Omental fat pad (tissue), 4 donors: ENCODE results near the gene CFAP58. TPM values are rescaled to one million over a fixed set of nuclear protein-coding genes. Genes with fewer than 3 reads are reported as not detected.

ENCODE experiments used
- ATAC-seq: fragments of 150-250 bp; one replicate; pipeline ENCODE4 v1.9.1; 2016; ENCODE audit warnings: mild to moderate bottlenecking, moderate library complexity; ENCODE audit not compliant: low FRiP score
- DNase-seq: peaks from one replicate; pipeline ENCODE4 v3.0.0-alpha.2; 2019; ENCODE audit warnings: low spot score
- total RNA-seq, 4 donors: library from RNA; depleted of rRNA; stranded (reverse); fragments of >200 nt; gene quantifications; one replicate each; pipeline ENCODE4 v1.1.0, GENCODE V29; 2016
- TF ChIP-seq, protein P1 (sequence below), 3 donors: fragments of 450-650 bp; IDR thresholded peaks; one replicate each; pipeline ENCODE4 v1.5.1; 2016 to 2017; ENCODE audit warnings: antibody characterized with exemption in 3 of 3, mild to moderate bottlenecking in 3 of 3, moderate library complexity in 2 of 3

Gene CFAP58
- total RNA-seq, 4 donors from 2014 or later, result 0.19 to 0.95 (median 0.33) TPM

DNA sequence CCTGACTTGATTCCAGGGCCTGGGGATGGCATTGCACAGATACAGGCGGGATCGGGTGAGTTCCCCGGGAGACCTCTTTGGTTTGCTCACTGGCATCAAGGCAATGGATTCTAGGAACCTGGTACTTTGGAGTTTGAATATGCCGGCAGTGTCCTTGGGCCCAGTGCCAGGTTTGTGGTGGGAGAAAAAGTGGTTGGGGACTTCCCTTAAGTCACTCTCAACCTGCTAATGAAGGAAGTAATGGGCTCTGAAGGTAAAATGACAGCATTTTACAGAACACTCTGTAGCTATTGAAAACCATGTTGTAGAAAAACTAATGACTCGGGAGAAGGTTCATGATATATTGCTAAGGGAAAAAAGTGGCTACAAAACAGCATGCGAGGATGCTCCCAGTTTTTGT lies 129.9 kb downstream of the CFAP58 start:
- no peak for DNase-seq

DNA sequence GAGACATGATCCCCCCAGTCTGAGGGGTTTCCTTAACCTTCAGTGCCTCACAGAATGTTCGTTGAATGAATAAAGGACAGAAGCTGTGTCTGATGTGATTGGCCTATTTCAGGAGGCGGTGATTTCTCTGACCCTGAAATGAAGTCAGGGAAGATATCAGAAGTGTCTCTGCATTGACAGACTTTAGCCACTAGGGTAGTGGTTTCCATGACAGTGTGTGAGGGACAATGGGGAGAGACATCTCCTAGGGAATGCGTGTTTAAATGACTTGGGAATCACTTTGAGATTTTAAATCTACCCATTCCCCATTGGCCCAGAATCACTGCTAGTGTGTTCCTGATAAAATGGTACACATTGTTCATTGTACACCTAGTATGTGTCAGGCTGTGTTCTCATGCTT lies 132.0 kb downstream of the CFAP58 start:
- ATAC-seq (no peak), DNase-seq (no peak)
- TF ChIP-seq, protein P1, sequence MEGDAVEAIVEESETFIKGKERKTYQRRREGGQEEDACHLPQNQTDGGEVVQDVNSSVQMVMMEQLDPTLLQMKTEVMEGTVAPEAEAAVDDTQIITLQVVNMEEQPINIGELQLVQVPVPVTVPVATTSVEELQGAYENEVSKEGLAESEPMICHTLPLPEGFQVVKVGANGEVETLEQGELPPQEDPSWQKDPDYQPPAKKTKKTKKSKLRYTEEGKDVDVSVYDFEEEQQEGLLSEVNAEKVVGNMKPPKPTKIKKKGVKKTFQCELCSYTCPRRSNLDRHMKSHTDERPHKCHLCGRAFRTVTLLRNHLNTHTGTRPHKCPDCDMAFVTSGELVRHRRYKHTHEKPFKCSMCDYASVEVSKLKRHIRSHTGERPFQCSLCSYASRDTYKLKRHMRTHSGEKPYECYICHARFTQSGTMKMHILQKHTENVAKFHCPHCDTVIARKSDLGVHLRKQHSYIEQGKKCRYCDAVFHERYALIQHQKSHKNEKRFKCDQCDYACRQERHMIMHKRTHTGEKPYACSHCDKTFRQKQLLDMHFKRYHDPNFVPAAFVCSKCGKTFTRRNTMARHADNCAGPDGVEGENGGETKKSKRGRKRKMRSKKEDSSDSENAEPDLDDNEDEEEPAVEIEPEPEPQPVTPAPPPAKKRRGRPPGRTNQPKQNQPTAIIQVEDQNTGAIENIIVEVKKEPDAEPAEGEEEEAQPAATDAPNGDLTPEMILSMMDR (IDR thresholded peaks at IDR 0.05), result no peak

More for the DNA sequence above, 129.9 kb downstream of the CFAP58 start:
- no peak for ATAC-seq
- TF ChIP-seq, protein P1 (IDR thresholded peaks at IDR 0.05), result no peak

DNA sequence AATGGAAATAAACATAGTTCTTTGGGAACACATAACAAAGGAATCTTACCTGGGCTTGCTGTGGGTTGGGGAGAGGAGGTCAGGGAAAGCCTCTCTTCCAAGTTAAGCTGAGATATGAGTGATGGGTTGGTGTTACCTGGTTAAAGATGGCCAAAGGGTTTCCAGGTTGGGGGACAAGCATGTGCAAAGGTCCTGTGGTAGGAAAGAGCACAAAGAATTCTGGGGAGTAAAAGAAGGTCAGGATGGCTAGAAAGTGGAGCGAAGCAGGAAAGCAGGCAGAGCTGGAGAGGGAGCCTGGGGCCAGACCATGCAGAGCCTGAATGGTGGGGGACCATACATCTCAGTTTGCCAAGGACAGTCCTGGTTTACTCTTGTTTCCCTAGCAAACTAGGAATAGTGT lies 133.2 kb downstream of the CFAP58 start:
- TF ChIP-seq, protein P1 (IDR thresholded peaks at IDR 0.05), result no peak
- DNase-seq, result no peak
- ATAC-seq, result no peak

DNA sequence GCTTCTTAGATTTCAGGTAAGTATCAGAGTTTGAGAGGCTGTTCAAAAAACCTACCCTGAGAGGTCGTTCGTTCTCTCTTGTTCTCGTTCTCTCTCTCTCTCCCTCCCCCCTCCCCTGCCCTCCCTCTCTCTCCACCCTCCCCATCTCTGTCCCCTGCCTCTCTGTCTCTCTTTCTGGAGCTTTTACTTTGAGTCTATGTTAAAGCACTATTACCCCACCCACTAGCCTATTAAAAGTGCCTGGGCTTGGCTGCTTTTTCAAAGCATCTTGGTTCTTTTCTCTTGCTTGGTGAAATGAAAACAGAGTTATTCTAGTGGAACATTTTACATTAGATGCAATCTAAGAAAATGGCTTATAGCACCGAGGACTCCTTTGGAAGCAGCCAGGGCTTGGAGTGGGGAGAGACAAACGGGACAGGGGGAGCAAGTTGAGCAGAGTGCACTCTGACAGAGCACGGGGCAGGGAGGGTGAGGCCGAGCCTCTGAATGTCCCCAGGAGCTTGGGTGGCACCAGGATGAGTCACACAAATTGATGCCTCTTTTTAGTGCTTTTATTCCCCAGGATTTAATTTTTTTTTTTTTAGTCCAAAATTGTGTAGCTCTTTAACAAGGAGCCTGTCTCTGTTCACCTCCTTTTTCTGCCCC lies 134.3 kb downstream of the CFAP58 start:
- no peak for DNase-seq
- ATAC-seq, result no peak
- TF ChIP-seq, protein P1 (IDR thresholded peaks at IDR 0.05), result no peak

DNA sequence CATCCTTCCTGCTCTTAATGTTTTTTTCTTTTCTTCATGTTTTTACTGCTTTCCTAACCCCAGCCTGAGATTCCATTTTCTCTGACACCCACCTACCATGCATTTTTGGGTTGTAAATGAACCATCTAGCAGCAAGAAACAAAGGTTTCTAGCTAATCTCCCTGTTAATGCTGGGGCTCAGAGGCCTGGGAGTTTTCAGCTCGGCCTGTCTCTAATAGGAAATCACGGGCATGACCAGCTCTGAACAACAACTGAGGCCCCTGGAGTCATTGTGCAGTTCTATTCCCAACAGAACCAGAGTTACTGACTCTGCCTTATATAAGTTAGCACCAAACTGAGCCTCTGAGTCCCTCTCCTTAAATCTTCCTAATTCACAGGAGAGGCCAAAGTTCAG lies 134.8 kb downstream of the CFAP58 start:
- no peak for ATAC-seq

DNA sequence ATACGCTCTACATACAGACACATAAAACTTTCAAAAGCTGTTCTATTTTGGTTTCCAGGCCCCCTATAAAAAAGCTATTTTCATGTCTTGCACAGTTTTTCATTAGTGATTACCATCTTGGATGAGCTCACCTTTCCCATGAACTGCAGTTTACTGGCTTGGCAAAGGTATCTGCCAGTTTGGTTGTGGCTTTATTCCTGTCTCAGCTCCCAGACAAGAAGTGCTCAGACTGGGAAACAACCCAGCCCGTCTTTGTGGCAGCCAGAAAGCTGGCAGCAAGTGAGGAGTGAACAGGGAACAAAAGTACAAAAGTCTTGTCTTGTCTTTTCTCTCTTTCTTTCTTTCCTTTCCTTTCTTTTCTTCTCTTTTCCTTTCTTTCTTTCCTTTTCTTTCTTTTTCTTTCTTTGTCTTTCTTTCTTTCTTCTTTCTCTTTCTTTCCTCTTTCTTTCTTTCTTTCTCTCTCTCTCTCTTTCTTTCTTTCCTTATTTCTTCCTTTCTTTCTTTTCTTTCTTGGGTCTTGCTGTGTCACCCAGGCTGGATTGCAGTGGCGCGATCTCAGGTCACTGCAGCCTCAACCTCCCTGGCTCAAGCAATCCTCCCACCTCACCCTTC lies 138.8 kb downstream of the CFAP58 start:
- ATAC-seq (no peak), DNase-seq (no peak)
- TF ChIP-seq, protein P1 (IDR thresholded peaks at IDR 0.05), result no peak

More for the DNA sequence above, 134.8 kb downstream of the CFAP58 start:
- TF ChIP-seq, protein P1 (IDR thresholded peaks at IDR 0.05), result no peak
- DNase-seq, result no peak
